PC-3 (cell line): ENCODE data around the gene ESR1. TPM values are rescaled to one million over a fixed set of nuclear protein-coding genes. Genes with fewer than 3 reads are reported as not detected.

ENCODE experiments used
- ATAC-seq: fragments of 200-7000 bp; cut with Tn5 transposase; 2 replicates; pipeline ENCODE4 v1.9.1; 2020; ENCODE audit warnings: mild to moderate bottlenecking, moderate library complexity
- BruUV-seq: library from RNA; stranded (reverse); fragments of 400-500 nt; replicated peaks from 2 replicates; lab custom pipeline; 2021; lab: Mats Ljungman, UMichigan
- CTCF ChIA-PET: fragments of 300-600 bp; sonication (Branson Sonifier 250); formaldehyde crosslinking; loops from one replicate; lab custom pipeline; 2022; ENCODE audit warnings: antibody characterized with exemption; lab: Charles Lee
- POLR2A ChIA-PET: fragments of 300-600 bp; sonication (Branson Sonifier 250); formaldehyde crosslinking; loops from one replicate; lab custom pipeline; 2022; ENCODE audit warnings: antibody characterized with exemption; ENCODE audit not compliant: unreplicated experiment; lab: Charles Lee
- DNase-seq: peaks from one replicate; pipeline ENCODE4 v3.0.0-alpha.2; 2015
- H2AFZ ChIP-seq: fragments of 300-600 bp; sonication (generic); 2 replicates; pipeline ENCODE4 v1.6.0; 2016; ENCODE audit warnings: antibody characterized with exemption, low read length
- H3F3A ChIP-seq: fragments of 300-600 bp; sonication (generic); one replicate; pipeline ENCODE4 v1.6.0; 2017; ENCODE audit warnings: antibody characterized with exemption, low read length, control low read depth, mild to moderate bottlenecking; ENCODE audit not compliant: unreplicated experiment
- H3K27ac ChIP-seq: fragments of 300-600 bp; sonication (generic); 2 replicates; pipeline ENCODE4 v1.5.1; 2016; ENCODE audit warnings: mild to moderate bottlenecking, low read length
- H3K27me3 ChIP-seq: fragments of 300-600 bp; sonication (generic); 2 replicates; pipeline ENCODE4 v1.6.1; 2016; ENCODE audit warnings: low read length, mixed read lengths
- H3K36me3 ChIP-seq: fragments of 300-600 bp; sonication (generic); 2 replicates; pipeline ENCODE4 v1.6.1; 2016; ENCODE audit warnings: low read depth, mixed run types, low read length, mixed read lengths
- H3K4me1 ChIP-seq: fragments of 300-600 bp; sonication (generic); 2 replicates; pipeline ENCODE4 v1.5.1; 2016; ENCODE audit warnings: low read length; ENCODE audit not compliant: insufficient read depth
- H3K4me2 ChIP-seq: fragments of 300-600 bp; sonication (generic); 2 replicates; pipeline ENCODE4 v1.6.0; 2016; ENCODE audit warnings: low read length
- H3K4me3 ChIP-seq: fragments of 300-600 bp; sonication (generic); 2 replicates; pipeline ENCODE4 v1.5.1; 2016; ENCODE audit warnings: mild to moderate bottlenecking, low read length, mixed read lengths
- H3K79me2 ChIP-seq: fragments of 300-600 bp; sonication (generic); 2 replicates; pipeline ENCODE4 v1.6.1; 2017; ENCODE audit warnings: low read length, mixed read lengths
- H3K9ac ChIP-seq: fragments of 300-600 bp; sonication (generic); 2 replicates; pipeline ENCODE4 v1.6.0; 2016; ENCODE audit warnings: mild to moderate bottlenecking, low read length
- H3K9me2 ChIP-seq: fragments of 300-600 bp; sonication (generic); replicated peaks from 2 replicates; pipeline ENCODE4 v1.6.1; 2016; ENCODE audit warnings: mixed run types, low read length, mixed read lengths
- H3K9me3 ChIP-seq: fragments of 300-600 bp; sonication (generic); 2 replicates; pipeline ENCODE4 v1.6.1; 2016; ENCODE audit warnings: low read length, mixed read lengths
- H4K20me1 ChIP-seq: fragments of 300-600 bp; sonication (generic); 2 replicates; pipeline ENCODE4 v1.6.1; 2016; ENCODE audit warnings: low read length, mixed read lengths
- CTCF ChIP-seq: fragments of 300-600 bp; sonication (generic); conservative IDR thresholded peaks from 2 replicates; pipeline ENCODE4 v1.5.1; 2017; ENCODE audit warnings: antibody characterized with exemption, low read depth, mild to moderate bottlenecking, low read length
- EZH2 ChIP-seq: fragments of 300-600 bp; sonication (generic); IDR thresholded peaks from one replicate; pipeline ENCODE4 v1.6.1; 2017; ENCODE audit warnings: antibody characterized with exemption, mild to moderate bottlenecking, low read length; ENCODE audit not compliant: unreplicated experiment
- EZH2phosphoT487 ChIP-seq: fragments of 300-600 bp; sonication (generic); IDR thresholded peaks from 2 replicates; pipeline ENCODE4 v1.6.1; 2018; ENCODE audit warnings: mild to moderate bottlenecking, antibody characterized with exemption, low read length, borderline replicate concordance
- intact Hi-C: fragments of 100-400 bp; cut with micrococcal nuclease; formaldehyde crosslinking; loops from 2 replicates; pipeline ENCODE4 v1.9.0; 2023
- total RNA-seq: library from RNA; depleted of rRNA; stranded (reverse); fragments of >200 nt; gene quantifications from 2 replicates; pipeline ENCODE4 v1.2.3, GENCODE V29; 2014

The ESR1 gene
- total RNA-seq, 1 experiment from 2014 or later, result 5.9 TPM

- intact Hi-C loops, result loop anchor here (5.0 to 10.0 kb wide), 3 partner anchors 70 to 317 kb away; no protein-coding TSS in a partner anchor
- Histone ChIP-seq H3K4me1 (peaks cover 15% of the 10 kb centered on the region), H3K4me2 (no peak overlapping the region), H3K27ac (no peak overlapping the region), H2AFZ (0 out of 2 replicates have a peak overlapping the region, but pooled peaks have one; percentile 6), H4K20me1 (no peaks in the 10 kb centered on the region), H3K79me2 (no peaks in the 10 kb centered on the region), H3K27me3 (no peaks in the 10 kb centered on the region), H3K9me3 (no peaks in the 10 kb centered on the region), H3K36me3 (no peaks in the 10 kb centered on the region), H3K9ac (no peak overlapping the region), H3K9me2 (no peaks in the 10 kb centered on the region), H3K4me3 (no peak overlapping the region), H3F3A (no peaks in the 10 kb centered on the region)
- CTCF ChIA-PET, result interaction anchor here (0.6 kb wide), 1 partner anchor 13 kb away, joined by 5 read pairs; no protein-coding TSS in a partner anchor
- ATAC-seq, result no peak
- BruUV-seq, result no TSS peak
- POLR2A ChIA-PET, result no interaction called here
- no peak for DNase-seq
- no peak for TF ChIP-seq CTCF
- TF ChIP-seq EZH2phosphoT487, result no peak
- TF ChIP-seq EZH2, result no peak
These were observed 45.6 kb upstream of the ESR1 start for GRCh38 chr6:151761851-151762250.

- peak overlapping the region; percentile 66 for H3K4me3 ChIP-seq
- POLR2A ChIA-PET, result no interaction called here
These were observed 44.7 kb upstream of the ESR1 start for GRCh38 chr6:151762817-151763216.

More at GRCh38 chr6:151762817-151763216, 44.7 kb upstream of the ESR1 start:
- Histone ChIP-seq H2AFZ (peak overlapping the region; percentile 84), H4K20me1 (no peaks in the 10 kb centered on the region), H3K4me2 (peak overlapping the region; percentile 86), H3K9me2 (no peaks in the 10 kb centered on the region), H3K4me1 (peaks cover 11% of the 10 kb centered on the region), H3K36me3 (no peaks in the 10 kb centered on the region), H3K9ac (peak overlapping the region; percentile 8), H3F3A (no peaks in the 10 kb centered on the region), H3K27ac (no peak overlapping the region), H3K9me3 (no peaks in the 10 kb centered on the region), H3K27me3 (no peaks in the 10 kb centered on the region), H3K79me2 (no peaks in the 10 kb centered on the region)
- BruUV-seq, result no TSS peak
- intact Hi-C loops, result loop anchor here (5.0 to 10.0 kb wide), 3 partner anchors 71 to 318 kb away; no protein-coding TSS in a partner anchor
- CTCF ChIA-PET, result no interaction called here
- ATAC-seq (no peak), DNase-seq (no peak)
- TF ChIP-seq EZH2 (no peak), CTCF (no peak), EZH2phosphoT487 (no peak)
